Measurements from ENCODE around the gene ANGPTL8. TPM values are rescaled to one million over a fixed set of nuclear protein-coding genes. Genes with fewer than 3 reads are reported as not detected.
A peak's percentile ranks its signal among the peaks of the same experiment; 100 is the strongest.

Gene ANGPTL8
- not detected in 2 replicates for total RNA-seq (2014; rRNA removed; shearing (Covaris generic))

GRCh38 chr19:11239377-11240000 lies at the start of gene ANGPTL8:
ANGPTL8 (plus strand) TSS chr19:11239619; CDS start chr19:11239638, 19 bp downstream.
- DNase-seq (ENCODE audit: low spot score) = no peak

GRCh38 chr19:11190501-11190900 lies 48.9 kb upstream of the ANGPTL8 start:
- DNase-seq (ENCODE audit: low spot score) = no peak

GRCh38 chr19:11191273-11191755 lies 48.1 kb upstream of the ANGPTL8 start:
- DNase-seq (ENCODE audit: low spot score) = peak; percentile 69

GRCh38 chr19:11191934-11192333 lies 47.5 kb upstream of the ANGPTL8 start:
- DNase-seq (ENCODE audit: low spot score) = no peak

- no peak for DNase-seq (ENCODE audit: low spot score)
These were observed 46.2 kb upstream of the ANGPTL8 start for GRCh38 chr19:11192957-11193939.

- no peak for DNase-seq (ENCODE audit: low spot score)
These were observed 45.2 kb upstream of the ANGPTL8 start for GRCh38 chr19:11194173-11194572.

- no peak for DNase-seq (ENCODE audit: low spot score)
These were observed 44.5 kb upstream of the ANGPTL8 start for GRCh38 chr19:11194656-11195558.

- no peak for DNase-seq (ENCODE audit: low spot score)
These were observed 43.7 kb upstream of the ANGPTL8 start for GRCh38 chr19:11195681-11196080.

GRCh38 chr19:11196406-11197287 lies 42.8 kb upstream of the ANGPTL8 start:
- no peak for DNase-seq (ENCODE audit: low spot score)

- DNase-seq (ENCODE audit: low spot score) = peak; percentile 60
These were observed 41.9 kb upstream of the ANGPTL8 start, which contains the start of gene KANK2 for GRCh38 chr19:11197291-11198174. KANK2 (minus strand) TSS chr19:11197545; CDS start chr19:11194511, 3,034 bp downstream.

- no peak for DNase-seq (ENCODE audit: low spot score)
These were observed 41.3 kb upstream of the ANGPTL8 start for GRCh38 chr19:11198175-11198534.

- DNase-seq (ENCODE audit: low spot score) = no peak
These were observed 40.5 kb upstream of the ANGPTL8 start for GRCh38 chr19:11198769-11199424.

GRCh38 chr19:11199517-11199916 lies 39.9 kb upstream of the ANGPTL8 start:
- no peak for DNase-seq (ENCODE audit: low spot score)

GRCh38 chr19:11200015-11200574 lies 39.3 kb upstream of the ANGPTL8 start:
- DNase-seq (ENCODE audit: low spot score) = no peak

- DNase-seq (ENCODE audit: low spot score) = no peak
These were observed 38.5 kb upstream of the ANGPTL8 start for GRCh38 chr19:11200931-11201330.

- DNase-seq (ENCODE audit: low spot score) = no peak
These were observed 37.6 kb upstream of the ANGPTL8 start for GRCh38 chr19:11201791-11202190.

- DNase-seq (ENCODE audit: low spot score) = no peak
These were observed 36.8 kb upstream of the ANGPTL8 start for GRCh38 chr19:11202488-11203193.

Data from H4 (cell line).